Measurements from ENCODE around the gene CAND2.
"Not testable (repeated sequence)": the region's sequence is repeated elsewhere in the genome, so short reads cannot be mapped to it uniquely, and the experiment has no call there.

CAND2 gene

GRCh38 chr3:12875857-12876836, 79.7 kb downstream of the CAND2 start:
- no peak for DNase-seq (ENCODE audit: low read depth)
- TF ChIP-seq, protein P1, sequence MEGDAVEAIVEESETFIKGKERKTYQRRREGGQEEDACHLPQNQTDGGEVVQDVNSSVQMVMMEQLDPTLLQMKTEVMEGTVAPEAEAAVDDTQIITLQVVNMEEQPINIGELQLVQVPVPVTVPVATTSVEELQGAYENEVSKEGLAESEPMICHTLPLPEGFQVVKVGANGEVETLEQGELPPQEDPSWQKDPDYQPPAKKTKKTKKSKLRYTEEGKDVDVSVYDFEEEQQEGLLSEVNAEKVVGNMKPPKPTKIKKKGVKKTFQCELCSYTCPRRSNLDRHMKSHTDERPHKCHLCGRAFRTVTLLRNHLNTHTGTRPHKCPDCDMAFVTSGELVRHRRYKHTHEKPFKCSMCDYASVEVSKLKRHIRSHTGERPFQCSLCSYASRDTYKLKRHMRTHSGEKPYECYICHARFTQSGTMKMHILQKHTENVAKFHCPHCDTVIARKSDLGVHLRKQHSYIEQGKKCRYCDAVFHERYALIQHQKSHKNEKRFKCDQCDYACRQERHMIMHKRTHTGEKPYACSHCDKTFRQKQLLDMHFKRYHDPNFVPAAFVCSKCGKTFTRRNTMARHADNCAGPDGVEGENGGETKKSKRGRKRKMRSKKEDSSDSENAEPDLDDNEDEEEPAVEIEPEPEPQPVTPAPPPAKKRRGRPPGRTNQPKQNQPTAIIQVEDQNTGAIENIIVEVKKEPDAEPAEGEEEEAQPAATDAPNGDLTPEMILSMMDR (conservative IDR thresholded peaks at IDR 0.05; ENCODE audit: low read length) = 0 out of 2 replicates have a peak, but pooled peaks have one; percentile 7
- peak overlapping the region; percentile 30 for H3K4me3 ChIP-seq (ENCODE audit: low read length)

GRCh38 chr3:12877040-12877439, 80.6 kb downstream of the CAND2 start:
- TF ChIP-seq, protein P1 (conservative IDR thresholded peaks at IDR 0.05; ENCODE audit: low read length) = no peak
- no peak overlapping the region for H3K4me3 ChIP-seq (ENCODE audit: low read length)
- DNase-seq (ENCODE audit: low read depth) = no peak

DNA sequence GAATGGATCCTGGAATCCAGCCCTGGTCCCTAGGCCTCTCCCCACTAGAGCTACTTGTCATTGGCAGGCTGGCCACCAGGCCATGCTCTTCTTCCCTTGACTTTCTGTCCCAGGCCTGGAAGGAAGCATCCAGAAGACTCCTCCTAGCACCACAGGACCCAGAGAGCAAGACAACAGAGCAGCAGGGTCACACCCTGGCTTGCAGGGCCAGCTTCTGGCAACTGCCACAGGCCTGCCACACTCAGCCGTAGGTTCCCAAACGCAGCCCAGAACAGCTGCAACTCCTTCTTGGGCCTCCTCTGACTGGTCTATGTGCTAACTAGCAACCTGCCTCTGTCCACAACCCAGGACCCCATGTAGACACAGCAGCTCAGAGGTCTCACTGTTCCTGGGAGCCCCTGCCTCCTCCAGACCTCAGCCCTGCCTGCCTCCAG, 81.7 kb downstream of the CAND2 start:
- no peak for DNase-seq (ENCODE audit: low read depth)
- H3K4me3 ChIP-seq (ENCODE audit: low read length) = no peak overlapping the region
- TF ChIP-seq, protein P1 (conservative IDR thresholded peaks at IDR 0.05; ENCODE audit: low read length) = no peak

GRCh38 chr3:12878758-12879157, 82.3 kb downstream of the CAND2 start:
- DNase-seq (ENCODE audit: low read depth) = not testable (repeated sequence)

DNA sequence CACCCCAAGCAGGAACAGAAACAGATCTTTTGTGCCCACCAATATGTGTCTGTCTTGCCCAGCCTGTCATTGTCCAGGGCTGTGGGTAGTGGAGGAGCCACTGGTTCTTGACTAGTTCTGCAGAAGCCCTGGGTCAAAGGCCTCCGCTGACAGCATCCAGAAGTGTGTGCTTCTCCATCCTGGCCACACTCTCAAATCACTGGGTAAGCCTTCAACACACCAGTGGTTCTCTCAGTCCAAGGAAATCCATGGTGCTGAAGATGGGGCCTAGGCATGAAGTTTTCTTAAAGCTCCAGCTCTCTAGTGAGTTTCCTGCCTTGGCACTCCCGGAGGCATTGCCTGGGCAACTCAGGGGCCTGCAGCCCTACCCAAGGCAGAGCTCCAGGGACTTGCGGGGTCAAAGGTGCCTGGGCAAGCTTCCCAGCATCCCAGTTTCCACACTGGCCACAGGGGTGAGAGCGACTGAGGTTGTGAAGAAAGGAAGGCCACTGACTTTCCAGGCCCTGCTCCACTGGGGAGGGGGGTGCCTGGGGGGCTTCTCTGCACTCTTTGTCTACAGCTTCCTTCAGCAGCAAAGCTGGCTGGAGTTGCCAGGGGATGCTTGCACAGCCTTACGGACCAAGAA, 82.8 kb downstream of the CAND2 start:
- no peak overlapping the region for H3K4me3 ChIP-seq (ENCODE audit: low read length)
- DNase-seq (ENCODE audit: low read depth) = no peak
- TF ChIP-seq, protein P1 (conservative IDR thresholded peaks at IDR 0.05; ENCODE audit: low read length) = no peak

More at GRCh38 chr3:12878758-12879157, 82.3 kb downstream of the CAND2 start:
- not testable (repeated sequence) for H3K4me3 ChIP-seq (ENCODE audit: low read length)

DNA sequence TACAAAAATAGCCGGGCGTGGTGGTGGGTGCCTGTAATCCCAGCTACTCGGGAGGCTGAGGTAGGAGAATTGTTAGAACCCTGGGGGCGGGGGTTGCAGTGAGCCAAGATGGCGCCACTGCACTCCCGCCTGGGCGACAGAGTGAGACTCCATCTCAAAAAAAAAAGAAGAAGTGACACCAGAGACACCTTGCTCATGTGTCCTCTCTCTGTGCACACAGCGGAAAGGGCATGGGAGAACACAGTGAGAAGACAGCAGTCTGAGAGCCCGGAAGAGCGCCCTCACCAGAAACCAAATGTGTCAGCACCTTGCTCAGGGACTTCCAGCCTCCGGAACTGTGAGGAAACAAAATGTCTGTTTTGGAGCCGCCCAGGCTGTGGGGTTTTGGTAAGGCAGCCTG, 85.4 kb downstream of the CAND2 start:
- DNase-seq (ENCODE audit: low read depth); H3K4me3 ChIP-seq (ENCODE audit: low read length): not testable (repeated sequence)

DNA sequence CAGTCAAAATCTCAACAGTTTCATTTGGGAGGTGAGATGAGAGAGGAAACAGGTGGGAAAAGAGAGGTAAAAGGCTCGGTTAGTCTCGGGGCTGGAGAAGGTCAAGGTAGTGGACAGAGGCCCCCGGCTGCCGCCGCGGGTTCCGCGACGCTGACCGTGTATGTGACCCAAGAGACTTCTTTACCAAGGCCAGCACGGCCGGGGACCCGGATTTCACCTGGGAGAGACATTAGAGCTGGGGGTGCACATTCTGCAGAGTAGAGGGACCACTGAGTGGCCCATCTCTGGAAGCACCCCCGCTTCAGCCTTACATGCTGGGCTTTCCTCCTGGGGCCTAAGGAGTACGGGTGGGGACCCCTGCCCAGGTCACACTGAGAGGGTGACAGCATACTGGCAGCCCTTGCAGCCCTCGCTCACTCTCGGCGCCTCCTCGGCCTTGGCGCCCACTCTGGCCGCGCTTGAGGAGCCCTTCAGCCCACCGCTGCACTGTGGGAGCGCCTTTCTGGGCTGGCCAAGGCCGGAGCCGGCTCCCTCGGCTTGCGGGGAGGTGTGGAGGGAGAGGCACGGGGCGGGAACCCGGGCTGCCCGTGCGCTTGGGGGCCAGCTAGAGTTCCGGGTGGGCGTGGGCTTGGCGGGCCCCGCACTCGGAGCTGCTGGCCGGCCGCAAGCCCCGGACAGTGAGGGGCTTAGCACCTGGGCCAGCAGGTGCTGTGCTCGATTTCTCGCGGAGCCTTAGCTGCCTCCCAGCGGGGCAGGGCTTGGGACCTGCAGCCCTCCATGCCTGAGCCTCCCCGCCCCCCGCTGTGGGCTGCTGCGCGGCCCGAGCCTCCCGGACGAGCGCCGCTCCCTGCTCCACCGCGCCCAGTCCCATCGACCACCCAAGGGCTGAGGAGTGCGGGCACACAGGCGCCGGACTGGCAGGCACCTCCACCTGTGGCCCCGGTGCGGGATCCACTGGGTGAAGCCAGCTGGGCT, 86.1 kb downstream of the CAND2 start:
- TF ChIP-seq, protein P1 (conservative IDR thresholded peaks at IDR 0.05; ENCODE audit: low read length) = no peak
- no peak overlapping the region for H3K4me3 ChIP-seq (ENCODE audit: low read length)
- DNase-seq (ENCODE audit: low read depth) = no peak
